ENCODE measurements around the gene PTPN23. TPM values are rescaled to one million over a fixed set of nuclear protein-coding genes. Genes with fewer than 3 reads are reported as not detected.

Gene PTPN23
- total RNA-seq, 1 donor, result 14.3 TPM

GRCh38 chr3:47428662-47429061, 47.8 kb downstream of the PTPN23 start:
- DNase-seq (ENCODE audit: low read depth), result no peak
- no peak for TF ChIP-seq CTCF (IDR thresholded peaks at IDR 0.05; ENCODE audit: insufficient read depth, low read length)
- H3K4me3 ChIP-seq (ENCODE audit: low read depth, low read length), result no peak overlapping the region

- TF ChIP-seq CTCF (IDR thresholded peaks at IDR 0.05; ENCODE audit: insufficient read depth, low read length), result no peak
- H3K4me3 ChIP-seq (ENCODE audit: low read depth, low read length), result no peak overlapping the region
- DNase-seq (ENCODE audit: low read depth), result no peak
These were observed 48.9 kb downstream of the PTPN23 start for GRCh38 chr3:47429476-47430270.

- H3K4me3 ChIP-seq (ENCODE audit: low read depth, low read length), result no peak overlapping the region
- no peak for TF ChIP-seq CTCF (IDR thresholded peaks at IDR 0.05; ENCODE audit: insufficient read depth, low read length)
- DNase-seq (ENCODE audit: low read depth), result no peak
These were observed 49.8 kb downstream of the PTPN23 start for GRCh38 chr3:47430606-47431005.

GRCh38 chr3:47431225-47431624, 50.4 kb downstream of the PTPN23 start:
- no peak for TF ChIP-seq CTCF (IDR thresholded peaks at IDR 0.05; ENCODE audit: insufficient read depth, low read length)
- DNase-seq (ENCODE audit: low read depth), result no peak
- no peak overlapping the region for H3K4me3 ChIP-seq (ENCODE audit: low read depth, low read length)

GRCh38 chr3:47432673-47433072, 51.9 kb downstream of the PTPN23 start:
- H3K4me3 ChIP-seq (ENCODE audit: low read depth, low read length), result no peak overlapping the region
- DNase-seq (ENCODE audit: low read depth), result no peak
- no peak for TF ChIP-seq CTCF (IDR thresholded peaks at IDR 0.05; ENCODE audit: insufficient read depth, low read length)

GRCh38 chr3:47433796-47434195, 53.0 kb downstream of the PTPN23 start:
- TF ChIP-seq CTCF (IDR thresholded peaks at IDR 0.05; ENCODE audit: insufficient read depth, low read length), result no peak
- H3K4me3 ChIP-seq (ENCODE audit: low read depth, low read length), result no peak overlapping the region
- no peak for DNase-seq (ENCODE audit: low read depth)

- DNase-seq (ENCODE audit: low read depth), result no peak
- H3K4me3 ChIP-seq (ENCODE audit: low read depth, low read length), result no peak overlapping the region
- TF ChIP-seq CTCF (IDR thresholded peaks at IDR 0.05; ENCODE audit: insufficient read depth, low read length), result no peak
These were observed 54.0 kb downstream of the PTPN23 start for GRCh38 chr3:47434849-47435248.
